ENCODE data around the gene TECPR2.

DNA sequence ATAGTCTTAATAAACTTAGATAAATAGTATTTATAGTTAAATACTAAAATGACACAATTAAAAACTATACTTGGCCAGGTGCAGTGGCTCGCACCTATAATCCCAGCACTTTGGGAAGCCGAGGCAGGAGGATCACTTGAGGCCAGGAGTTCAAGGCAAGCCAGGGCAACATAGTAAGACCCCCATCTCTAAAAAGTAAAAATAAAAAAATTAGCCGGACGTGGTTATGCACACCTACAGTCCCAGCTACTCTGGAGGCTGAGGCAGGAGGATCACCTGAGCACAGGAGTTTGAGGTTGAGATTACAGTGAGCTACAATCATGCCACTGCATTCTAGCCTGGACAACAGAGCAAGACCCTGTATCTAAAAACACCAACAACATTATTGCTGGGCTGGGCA, 16.1 kb upstream of the TECPR2 start:
- TF ChIP-seq, protein P1, sequence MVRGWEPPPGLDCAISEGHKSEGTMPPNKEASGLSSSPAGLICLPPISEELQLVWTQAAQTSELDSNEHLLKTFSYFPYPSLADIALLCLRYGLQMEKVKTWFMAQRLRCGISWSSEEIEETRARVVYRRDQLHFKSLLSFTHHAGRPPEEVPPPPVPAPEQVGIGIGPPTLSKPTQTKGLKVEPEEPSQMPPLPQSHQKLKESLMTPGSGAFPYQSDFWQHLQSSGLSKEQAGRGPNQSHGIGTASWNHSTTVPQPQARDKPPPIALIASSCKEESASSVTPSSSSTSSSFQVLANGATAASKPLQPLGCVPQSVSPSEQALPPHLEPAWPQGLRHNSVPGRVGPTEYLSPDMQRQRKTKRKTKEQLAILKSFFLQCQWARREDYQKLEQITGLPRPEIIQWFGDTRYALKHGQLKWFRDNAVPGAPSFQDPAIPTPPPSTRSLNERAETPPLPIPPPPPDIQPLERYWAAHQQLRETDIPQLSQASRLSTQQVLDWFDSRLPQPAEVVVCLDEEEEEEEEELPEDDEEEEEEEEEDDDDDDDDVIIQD (CRISPR knock-in tag; IDR thresholded peaks at IDR 0.05; ENCODE audit: low read depth): no peak
- TF ChIP-seq ZNF232 (CRISPR knock-in tag; IDR thresholded peaks at IDR 0.05; ENCODE audit: borderline replicate concordance) (no peak), ZNF660 (CRISPR knock-in tag; IDR thresholded peaks at IDR 0.05; ENCODE audit: borderline replicate concordance, low read depth) (no peak), ARID2 (CRISPR knock-in tag; IDR thresholded peaks at IDR 0.05; ENCODE audit: borderline replicate concordance) (no peak)
- TF ChIP-seq, protein P2, sequence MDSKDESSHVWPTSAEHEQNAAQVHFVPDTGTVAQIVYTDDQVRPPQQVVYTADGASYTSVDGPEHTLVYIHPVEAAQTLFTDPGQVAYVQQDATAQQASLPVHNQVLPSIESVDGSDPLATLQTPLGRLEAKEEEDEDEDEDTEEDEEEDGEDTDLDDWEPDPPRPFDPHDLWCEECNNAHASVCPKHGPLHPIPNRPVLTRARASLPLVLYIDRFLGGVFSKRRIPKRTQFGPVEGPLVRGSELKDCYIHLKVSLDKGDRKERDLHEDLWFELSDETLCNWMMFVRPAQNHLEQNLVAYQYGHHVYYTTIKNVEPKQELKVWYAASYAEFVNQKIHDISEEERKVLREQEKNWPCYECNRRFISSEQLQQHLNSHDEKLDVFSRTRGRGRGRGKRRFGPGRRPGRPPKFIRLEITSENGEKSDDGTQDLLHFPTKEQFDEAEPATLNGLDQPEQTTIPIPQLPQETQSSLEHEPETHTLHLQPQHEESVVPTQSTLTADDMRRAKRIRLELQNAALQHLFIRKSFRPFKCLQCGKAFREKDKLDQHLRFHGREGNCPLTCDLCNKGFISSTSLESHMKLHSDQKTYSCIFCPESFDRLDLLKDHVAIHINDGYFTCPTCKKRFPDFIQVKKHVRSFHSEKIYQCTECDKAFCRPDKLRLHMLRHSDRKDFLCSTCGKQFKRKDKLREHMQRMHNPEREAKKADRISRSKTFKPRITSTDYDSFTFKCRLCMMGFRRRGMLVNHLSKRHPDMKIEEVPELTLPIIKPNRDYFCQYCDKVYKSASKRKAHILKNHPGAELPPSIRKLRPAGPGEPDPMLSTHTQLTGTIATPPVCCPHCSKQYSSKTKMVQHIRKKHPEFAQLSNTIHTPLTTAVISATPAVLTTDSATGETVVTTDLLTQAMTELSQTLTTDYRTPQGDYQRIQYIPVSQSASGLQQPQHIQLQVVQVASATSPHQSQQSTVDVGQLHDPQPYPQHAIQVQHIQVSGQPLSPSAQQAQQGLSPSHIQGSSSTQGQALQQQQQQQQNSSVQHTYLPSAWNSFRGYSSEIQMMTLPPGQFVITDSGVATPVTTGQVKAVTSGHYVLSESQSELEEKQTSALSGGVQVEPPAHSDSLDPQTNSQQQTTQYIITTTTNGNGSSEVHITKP (CRISPR knock-in tag; IDR thresholded peaks at IDR 0.05; ENCODE audit: low read depth): no peak
